T1000 (cell line): ENCODE data around the gene ADGRB3.
"Not testable (repeated sequence)": the region's sequence is repeated elsewhere in the genome, so short reads cannot be mapped to it uniquely, and the experiment has no call there.

Source experiments
- DNase-seq: peaks from one replicate; lab custom pipeline; 2025; ENCODE audit warnings: mixed read lengths; lab: John Stamatoyannopoulos, UW

Gene ADGRB3

GRCh38 chr6:68790128-68790527, 155.0 kb downstream of the ADGRB3 start:
- not testable (repeated sequence) for DNase-seq

DNA sequence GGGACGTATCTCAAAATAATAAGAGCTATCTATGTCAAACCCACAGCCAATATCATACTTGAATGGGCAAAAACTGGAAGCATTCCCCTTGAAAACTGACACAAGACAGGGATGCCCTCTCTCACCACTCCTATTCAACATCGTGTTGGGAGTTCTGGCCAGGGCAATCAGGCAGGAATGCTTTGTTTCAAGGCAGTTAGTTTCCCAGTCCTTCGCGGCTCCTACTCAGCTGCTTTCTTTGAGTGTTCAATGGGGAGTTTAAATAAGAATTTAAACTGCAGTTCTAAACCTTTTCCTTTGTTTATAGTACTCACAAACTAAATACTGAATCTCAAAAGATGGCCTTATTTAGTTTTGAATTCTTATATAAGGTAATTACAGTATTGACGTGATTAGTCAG, 179.9 kb downstream of the ADGRB3 start:
- not testable (repeated sequence) for DNase-seq

- DNase-seq, result no peak
These were observed 191.4 kb downstream of the ADGRB3 start for GRCh38 chr6:68826501-68826900.

DNA sequence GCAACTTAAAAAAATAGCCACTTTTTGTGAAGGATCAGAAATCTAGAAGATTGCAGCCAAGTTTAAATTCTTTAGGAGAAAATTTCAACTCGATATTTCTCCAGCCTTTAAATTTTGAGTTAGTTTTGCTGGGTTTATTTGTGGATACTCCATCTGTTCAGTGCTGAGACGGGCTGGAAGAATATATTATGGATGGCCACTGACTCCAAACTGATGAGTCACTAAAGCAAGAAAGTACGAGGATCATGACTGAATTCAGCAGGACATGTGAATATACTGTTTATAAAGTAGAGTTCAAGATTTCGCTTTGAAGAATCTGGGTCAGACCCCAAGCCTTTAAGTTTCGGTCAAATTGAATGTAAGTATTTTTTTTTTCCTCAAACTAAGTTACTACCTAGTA, 199.5 kb downstream of the ADGRB3 start:
- DNase-seq, result no peak

DNA sequence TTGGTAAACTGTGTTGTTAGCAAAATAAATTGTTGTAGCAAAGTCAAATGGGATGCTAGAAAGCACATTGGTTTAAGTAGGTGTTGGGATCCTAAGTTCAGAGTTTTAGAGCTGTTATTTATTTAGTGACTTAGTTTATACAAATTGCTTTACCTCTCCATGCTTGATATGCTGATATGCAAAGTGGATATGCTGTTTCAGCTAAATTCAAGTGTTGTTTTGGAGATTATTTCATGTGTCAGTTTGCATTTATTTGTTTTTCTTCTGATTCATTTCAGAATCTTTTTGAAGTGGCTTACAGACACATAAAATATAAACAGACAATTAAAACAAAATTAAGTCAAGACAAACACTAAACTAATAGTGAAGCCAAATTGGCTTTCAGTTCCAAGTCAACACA, 203.5 kb downstream of the ADGRB3 start:
- no peak for DNase-seq

- no peak for DNase-seq
These were observed 217.7 kb downstream of the ADGRB3 start for GRCh38 chr6:68852791-68853190.

- DNase-seq, result no peak
These were observed 224.2 kb downstream of the ADGRB3 start for GRCh38 chr6:68859233-68859632.

DNA sequence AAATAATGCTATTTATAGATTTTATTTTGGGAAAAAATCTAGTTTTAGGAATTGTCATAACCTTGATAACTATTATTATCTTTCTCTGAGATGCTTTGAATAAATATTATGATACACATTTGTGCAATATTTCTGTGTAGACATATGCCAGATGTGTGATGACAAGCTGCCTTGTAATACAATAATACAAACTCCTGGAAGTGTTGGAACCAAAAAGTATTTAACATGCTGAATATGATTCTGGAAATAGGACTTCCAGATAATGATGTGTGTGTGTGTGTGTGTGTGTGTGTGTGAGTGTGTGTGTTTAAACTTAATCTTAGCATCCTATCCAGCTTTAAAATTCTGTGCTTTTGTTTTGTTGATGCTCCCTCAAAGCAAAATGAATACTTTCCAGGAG, 233.6 kb downstream of the ADGRB3 start:
- no peak for DNase-seq

DNA sequence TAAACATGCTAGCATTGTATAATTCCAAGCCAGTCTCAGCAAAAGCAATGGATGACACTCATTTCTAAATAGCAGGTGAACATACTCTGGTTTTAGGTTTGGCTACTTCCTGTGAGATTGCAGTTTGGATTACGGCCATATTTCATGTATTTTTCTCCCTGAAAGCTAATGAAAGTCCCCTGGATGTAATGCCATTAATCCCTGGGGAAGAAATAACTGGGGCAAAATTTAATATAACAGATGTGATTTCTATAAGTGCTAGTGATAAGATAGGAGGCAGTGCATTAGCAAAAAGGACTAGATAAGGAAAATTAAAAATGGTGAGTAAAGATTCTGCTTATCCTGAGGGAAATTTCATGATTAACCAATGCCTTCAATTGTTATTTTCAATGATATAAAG, 238.2 kb downstream of the ADGRB3 start:
- no peak for DNase-seq

DNA sequence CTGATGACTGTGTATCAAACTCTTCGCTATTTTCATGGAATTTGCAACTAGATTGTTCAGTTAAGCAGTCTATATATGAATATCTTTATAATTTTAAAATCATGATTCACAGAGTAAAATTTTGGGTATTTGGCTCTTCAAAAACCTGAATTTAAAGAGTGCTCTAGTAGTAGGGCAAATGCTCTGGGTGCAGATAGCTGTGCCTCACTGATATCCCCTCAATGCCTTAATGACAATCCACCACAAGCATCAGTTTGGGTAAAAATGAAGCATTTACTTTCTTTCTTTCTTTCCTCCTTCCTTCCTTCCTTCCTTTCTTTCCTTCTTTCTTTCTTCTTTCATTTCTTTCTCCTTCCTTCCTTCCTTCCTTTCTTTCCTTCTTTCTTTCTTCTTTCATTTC, 239.7 kb downstream of the ADGRB3 start:
- DNase-seq, result no peak

- no peak for DNase-seq
These were observed 240.3 kb downstream of the ADGRB3 start for GRCh38 chr6:68875403-68875802.

DNA sequence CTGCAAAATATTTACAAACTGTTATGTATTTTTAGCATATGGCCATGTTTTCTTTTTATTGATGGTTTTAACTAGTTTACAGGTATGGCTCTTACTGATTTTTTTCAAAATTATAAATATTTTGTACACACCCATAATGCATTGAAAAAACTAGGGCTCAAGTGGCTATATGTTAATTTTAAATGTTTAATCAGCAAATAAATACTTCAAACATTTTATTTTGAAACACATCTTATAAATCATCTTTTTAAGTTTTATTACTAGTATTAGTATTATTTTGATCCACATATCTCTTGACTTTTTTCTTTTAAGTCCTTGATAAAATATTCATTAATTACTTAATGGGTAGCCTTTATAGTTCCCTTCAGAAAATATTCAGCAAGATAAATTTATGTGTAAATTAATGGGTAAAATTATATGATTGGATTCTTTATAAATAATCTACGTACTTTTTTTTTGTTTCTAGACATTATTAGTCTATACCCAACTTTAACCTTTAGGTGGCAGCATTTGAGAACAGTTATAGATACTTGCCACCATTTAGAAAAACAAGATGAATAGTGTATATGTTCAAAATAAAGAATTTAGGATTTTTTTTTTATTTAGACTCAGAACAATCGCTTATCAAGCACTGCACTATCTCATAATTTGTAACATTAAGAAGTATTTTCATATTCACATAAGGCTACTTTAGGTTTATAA, 241.9 kb downstream of the ADGRB3 start:
- DNase-seq, result no peak

DNA sequence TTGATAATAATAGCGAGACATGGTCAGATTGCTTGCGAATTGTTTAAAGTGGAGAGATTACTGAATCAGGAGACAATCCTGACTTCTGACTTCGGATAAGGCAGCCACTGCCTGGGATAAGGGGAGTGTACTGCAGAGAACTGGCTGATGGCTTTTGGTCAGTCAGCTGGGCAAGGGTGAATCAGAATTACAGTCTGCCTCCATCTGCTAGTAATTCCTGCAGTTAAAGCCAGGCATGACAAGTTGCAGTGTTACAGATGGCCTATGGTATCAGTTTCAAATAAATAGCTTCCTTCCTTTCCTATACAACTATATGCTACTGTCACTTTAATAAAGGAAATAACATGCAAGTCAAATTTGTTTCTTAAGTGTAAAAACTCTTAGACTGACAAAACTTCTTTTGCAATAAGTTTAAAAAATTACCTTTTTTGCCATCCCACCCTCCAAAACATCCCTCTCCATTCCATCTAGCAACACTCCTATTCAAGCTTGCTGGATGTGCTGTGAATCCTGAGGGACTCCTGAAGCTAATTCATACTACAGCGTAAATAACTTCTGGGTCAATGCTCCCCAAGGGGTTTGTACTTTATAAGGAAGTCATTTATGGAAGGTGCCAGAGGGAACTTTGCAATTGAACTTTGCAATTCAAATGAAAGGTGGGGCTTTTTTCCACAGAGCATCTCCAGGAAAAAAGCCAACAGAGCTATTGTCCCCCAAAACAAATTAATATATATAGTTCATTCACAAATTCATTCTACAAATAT, 245.2 kb downstream of the ADGRB3 start:
- no peak for DNase-seq

- not testable (repeated sequence) for DNase-seq
These were observed 248.2 kb downstream of the ADGRB3 start for GRCh38 chr6:68883325-68883724.

DNA sequence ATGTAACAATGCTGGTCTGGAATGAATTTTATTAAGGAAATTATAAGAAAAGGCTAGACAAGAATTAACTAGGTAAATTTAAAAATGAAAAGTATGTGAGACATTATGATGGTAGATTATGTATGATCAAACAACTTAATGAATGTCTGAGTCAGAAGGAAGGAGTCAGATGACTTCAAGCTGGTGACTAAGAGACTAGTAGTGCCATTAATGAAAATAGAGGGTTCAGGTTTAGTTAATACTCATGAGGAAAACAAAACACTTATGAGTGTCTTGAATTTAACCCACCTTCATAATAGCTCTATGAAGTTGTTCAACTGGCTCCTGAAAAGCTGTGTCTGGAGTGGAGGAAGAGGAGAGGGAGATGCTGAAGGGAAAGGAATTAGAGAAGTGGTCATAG, 256.3 kb downstream of the ADGRB3 start:
- no peak for DNase-seq

GRCh38 chr6:68892452-68892851, 257.4 kb downstream of the ADGRB3 start:
- DNase-seq, result no peak

DNA sequence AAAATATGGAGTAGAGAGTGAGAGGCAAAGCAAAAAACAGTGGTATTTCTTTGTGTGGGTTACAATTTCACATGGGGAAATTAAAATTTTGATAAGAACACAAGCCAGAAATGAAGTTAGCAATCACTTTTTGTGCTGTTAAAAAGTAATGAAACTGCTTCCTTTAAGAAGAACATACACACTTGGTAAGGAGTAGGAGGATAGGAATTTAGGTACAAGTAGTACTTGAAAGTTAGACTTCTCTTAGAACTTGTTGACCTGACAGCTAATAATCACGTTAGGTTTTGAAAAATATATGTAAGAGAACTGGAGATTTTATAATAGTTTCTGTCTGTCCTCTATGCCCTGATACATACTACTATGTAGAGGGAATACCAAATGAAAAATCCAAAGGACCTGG, 260.8 kb downstream of the ADGRB3 start:
- no peak for DNase-seq

GRCh38 chr6:68901044-68901443, 266.0 kb downstream of the ADGRB3 start:
- no peak for DNase-seq

- no peak for DNase-seq
These were observed 276.3 kb downstream of the ADGRB3 start for GRCh38 chr6:68911334-68911733.

DNA sequence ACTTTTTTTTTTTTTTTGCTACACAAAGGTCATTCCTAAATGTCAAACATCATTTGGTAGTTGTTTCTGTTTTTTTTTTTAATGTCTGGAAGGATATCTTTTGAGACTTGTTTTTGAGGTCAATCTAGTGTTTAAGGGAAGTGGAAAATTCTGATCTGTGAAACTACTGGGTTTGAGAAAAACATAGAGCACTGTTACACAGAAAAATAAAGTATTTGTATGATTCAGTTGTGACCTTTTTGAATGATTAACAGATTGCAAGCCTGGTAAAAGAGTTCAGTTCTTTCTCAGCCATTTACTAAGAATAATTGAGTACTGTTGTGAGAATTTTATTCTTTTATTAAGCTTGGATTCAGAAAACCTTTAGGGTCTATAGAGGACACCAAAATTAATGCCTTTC, 276.7 kb downstream of the ADGRB3 start:
- DNase-seq, result no peak

DNA sequence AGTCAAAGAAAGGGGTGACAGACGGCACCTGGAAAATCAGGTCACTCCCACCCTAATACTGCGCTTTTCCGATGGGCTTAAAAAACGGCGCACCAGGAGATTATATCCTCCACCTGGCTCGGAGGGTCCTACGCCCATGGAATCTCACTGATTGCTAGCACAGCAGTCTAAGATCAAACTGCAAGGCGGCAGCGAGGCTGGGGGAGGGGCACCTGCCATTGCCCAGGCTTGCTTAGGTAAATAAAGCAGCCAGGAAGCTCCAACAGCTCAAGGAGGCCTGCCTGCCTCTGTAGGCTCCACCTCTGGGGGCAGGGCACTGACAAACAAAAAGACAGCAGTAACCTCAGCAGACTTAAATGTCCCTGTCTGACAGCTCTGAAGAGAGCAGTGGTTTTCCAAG, 277.7 kb downstream of the ADGRB3 start:
- DNase-seq, result not testable (repeated sequence)

DNA sequence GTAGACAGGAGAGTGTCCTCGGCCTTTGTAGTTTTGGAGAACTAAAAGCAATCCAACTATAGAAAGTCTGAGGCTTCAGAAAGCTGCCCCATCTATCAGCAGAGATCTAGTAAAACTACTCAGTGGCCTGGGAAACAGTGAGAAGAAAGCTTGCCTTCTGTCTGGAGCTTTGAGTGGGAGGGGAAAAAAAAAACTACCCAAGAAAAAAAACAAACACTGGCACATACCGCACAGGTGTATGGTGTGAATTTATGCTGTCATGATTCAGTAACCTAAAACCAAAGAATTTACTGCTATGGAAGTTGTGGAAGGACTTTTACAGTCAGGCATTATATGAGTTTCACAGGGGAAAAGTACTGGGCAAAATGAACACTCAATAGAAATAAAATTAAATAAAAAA, 280.5 kb downstream of the ADGRB3 start:
- DNase-seq, result no peak

GRCh38 chr6:68919537-68919936, 284.5 kb downstream of the ADGRB3 start:
- DNase-seq, result no peak

GRCh38 chr6:68941345-68941744, 306.3 kb downstream of the ADGRB3 start:
- no peak for DNase-seq
